Left ventricle myocardium superior (tissue), 1 donor: ENCODE data around the gene RIOK1. TPM values are rescaled to one million over a fixed set of nuclear protein-coding genes. Genes with fewer than 3 reads are reported as not detected.

Experiments used
- ATAC-seq: fragments of 200-7000 bp; cut with Tn5 transposase; one replicate; pipeline ENCODE4 v1.9.1; 2020; ENCODE audit warnings: mild to moderate bottlenecking, moderate library complexity
- DNase-seq: peaks from one replicate; pipeline ENCODE4 v3.0.0-alpha.2; 2020
- intact Hi-C: fragments of 100-400 bp; cut with micrococcal nuclease; formaldehyde crosslinking; loops from one replicate; pipeline ENCODE4 v1.11.0; 2022
- total RNA-seq: library from RNA; stranded (reverse); fragmentation: NEBNext Ultra II Directional; extraction: Animal tissue kit (Norgen Biotek cat#: 25700); gene quantifications from one replicate; pipeline ENCODE4 v1.2.1, GENCODE V29; 2021
- donor health status: DM: no; HTN: yes; CAD: no; lungs with severe emphysema.

RIOK1 gene
- total RNA-seq, 1 donor from 2014 or later: 10.8 TPM

- intact Hi-C loops: no loop called here
- DNase-seq: no peak
Observed at GRCh38 chr6:7467007-7467897, 77.6 kb downstream of the RIOK1 start.

More at GRCh38 chr6:7467007-7467897, 77.6 kb downstream of the RIOK1 start:
- peak; percentile 66 for ATAC-seq

Other genes starting within 250 kb of the RIOK1 start
- 62.5 TPM for gene SSR1, start 76.6 kb upstream of the RIOK1 start, total RNA-seq
- not detected for gene CAGE1, start 66 bp upstream of the RIOK1 start, total RNA-seq
- 314 TPM for gene DSP, start 151.9 kb downstream of the RIOK1 start, total RNA-seq
- gene SNRNP48, start 200.4 kb downstream of the RIOK1 start, total RNA-seq: 17.3 TPM